NCI-H446 treated with DMSO at 0.1 percent for 48 hours (cell line): ENCODE measurements around the gene ZNF362.

Source experiments
- DNase-seq: peaks from one replicate; lab custom pipeline; 2025; lab: John Stamatoyannopoulos, UW

The ZNF362 gene

GRCh38 chr1:33268927-33269610, 12.8 kb downstream of the ZNF362 start:
- no peak for DNase-seq

DNA sequence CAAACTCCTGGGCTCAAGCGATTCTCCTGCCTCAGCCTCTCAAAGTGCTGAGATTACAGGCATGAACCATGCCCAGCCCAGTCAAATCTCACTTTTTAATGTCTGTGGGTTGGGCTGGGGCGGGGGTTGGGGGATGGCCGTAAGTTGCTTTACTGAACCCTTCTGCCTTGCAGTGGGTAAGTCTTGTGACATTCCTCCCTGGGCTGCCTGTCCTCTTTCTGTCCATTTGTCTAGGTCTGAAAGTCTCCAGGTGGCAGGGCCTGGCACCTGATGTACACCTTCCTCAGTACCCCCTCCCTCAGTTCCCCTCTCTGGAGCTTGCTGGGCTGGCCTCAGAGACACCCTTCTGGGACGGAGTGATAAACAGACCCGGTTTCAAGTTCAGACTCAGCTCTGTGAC, 13.3 kb downstream of the ZNF362 start:
- no peak for DNase-seq

DNA sequence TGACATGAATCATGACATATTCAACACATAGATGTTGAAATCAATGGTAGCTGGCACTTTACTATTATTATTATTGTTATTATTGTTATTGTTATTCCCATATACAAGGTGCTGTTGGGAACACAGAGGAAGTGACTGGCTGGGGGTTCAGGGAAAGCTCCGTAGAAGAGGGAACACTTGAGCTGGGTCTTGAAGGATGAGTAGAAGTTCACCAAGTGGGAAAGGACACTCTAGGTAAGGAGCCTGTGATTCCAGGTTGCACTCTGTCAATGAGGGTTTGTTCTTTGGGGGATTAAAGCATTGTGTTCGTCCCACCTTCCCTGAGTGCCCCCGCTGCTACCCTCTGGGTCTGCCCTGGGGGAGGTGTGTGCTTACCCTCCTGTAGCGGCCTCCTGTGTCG, 14.1 kb downstream of the ZNF362 start:
- DNase-seq, result no peak

- DNase-seq, result no peak
Observed at GRCh38 chr1:33270808-33271465, 14.6 kb downstream of the ZNF362 start.

DNA sequence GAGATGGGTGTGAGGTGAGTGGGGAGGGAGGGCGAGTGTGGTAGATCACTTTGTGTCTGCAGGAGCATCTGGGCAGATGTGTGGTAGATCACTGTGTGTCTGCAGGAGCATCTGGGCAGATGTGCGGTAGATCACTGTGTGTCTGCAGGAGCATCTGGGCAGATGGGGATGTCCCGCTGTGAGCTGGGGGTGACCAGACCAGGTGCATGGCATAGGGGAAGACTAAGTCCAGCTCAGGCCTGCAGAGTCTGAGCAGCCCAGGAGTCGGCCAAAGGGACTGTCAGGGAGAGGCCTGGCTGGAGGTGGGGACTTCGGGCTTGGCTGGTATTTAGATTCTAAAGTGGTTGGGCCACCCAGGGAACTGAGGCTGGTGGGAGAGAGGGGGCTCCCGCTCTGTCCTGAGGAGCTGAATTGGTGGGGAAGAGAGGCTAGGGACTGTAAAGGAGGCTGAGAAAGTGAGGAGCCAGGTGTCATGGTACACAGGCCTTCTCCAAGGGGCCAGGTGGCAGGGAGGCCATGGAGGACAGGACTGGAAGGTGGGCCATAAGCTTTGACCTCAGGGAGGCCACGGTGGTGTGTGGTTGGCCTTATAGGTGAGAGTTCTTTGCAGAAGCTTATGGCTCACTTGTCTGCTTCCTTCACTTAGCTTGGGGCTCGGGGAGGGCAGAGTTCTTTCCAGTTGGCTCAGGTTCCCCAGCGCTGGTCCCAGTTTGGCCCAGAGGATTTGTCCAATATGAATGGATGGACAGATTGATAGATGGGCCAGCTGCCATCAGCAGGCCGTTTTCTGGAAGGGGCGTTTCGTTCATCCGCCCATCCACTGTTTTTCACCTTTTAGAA, 15.6 kb downstream of the ZNF362 start:
- no peak for DNase-seq

GRCh38 chr1:33272509-33272908, 16.2 kb downstream of the ZNF362 start:
- DNase-seq, result no peak

DNA sequence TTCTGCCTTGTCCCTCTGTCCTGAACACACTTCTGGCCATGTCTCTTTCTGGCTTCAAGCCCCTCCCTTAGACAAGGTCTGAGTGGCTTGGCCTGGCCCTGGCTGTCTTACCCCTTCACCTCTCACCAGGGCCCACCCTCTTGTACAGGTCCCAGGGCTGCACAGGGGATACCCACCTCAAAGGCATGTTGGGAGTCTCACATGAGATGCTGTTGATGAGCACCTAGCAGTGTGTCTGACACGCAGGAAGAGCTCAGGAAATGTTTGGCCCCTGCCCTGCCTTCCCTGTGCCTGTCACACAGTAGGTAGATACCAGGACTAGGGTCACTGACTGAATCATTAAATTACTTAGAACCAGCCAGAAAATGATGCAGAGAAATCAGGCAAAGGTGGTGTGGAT, 16.6 kb downstream of the ZNF362 start:
- DNase-seq, result no peak

DNA sequence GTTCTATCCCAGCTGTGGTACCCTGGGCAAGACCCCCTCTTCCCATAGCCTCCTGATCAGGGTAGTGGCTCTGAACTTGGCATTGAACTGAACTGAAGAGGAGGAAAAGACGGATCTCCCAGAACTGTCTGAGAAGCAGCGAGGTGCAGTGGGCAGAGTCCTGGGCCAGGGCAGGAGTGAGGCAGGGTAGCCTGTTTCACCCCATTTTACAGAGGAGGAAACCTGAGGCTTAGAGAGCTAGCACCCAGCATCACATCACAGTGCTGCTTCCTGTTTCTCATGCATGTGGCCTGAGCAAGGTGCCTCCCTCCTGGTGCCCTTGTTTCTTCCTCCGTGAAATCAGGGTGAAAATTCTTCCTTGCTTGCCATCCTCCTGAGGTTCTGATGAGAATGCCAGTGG, 17.1 kb downstream of the ZNF362 start:
- no peak for DNase-seq

GRCh38 chr1:33273961-33274371, 17.7 kb downstream of the ZNF362 start:
- no peak for DNase-seq

GRCh38 chr1:33274446-33274845, 18.2 kb downstream of the ZNF362 start:
- DNase-seq, result no peak

DNA sequence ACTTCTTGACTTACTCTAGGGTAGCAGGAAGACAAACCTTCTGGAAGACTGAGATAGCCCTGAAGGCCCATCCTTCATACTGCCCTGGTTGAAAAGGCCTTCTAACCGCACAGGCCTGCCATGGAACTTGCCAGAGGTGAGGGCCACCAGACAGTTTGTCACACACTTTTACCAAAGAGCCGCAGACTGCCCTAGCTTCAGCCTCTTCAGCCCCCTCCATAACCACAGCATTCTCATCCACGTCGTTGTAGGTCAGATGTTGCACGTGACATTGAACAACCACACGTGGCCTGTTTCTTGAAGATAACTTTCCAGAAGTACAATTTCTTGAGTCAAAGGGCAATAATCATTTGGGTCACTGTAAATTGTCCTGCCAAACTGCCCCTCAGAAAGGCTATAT, 18.9 kb downstream of the ZNF362 start:
- no peak for DNase-seq

DNA sequence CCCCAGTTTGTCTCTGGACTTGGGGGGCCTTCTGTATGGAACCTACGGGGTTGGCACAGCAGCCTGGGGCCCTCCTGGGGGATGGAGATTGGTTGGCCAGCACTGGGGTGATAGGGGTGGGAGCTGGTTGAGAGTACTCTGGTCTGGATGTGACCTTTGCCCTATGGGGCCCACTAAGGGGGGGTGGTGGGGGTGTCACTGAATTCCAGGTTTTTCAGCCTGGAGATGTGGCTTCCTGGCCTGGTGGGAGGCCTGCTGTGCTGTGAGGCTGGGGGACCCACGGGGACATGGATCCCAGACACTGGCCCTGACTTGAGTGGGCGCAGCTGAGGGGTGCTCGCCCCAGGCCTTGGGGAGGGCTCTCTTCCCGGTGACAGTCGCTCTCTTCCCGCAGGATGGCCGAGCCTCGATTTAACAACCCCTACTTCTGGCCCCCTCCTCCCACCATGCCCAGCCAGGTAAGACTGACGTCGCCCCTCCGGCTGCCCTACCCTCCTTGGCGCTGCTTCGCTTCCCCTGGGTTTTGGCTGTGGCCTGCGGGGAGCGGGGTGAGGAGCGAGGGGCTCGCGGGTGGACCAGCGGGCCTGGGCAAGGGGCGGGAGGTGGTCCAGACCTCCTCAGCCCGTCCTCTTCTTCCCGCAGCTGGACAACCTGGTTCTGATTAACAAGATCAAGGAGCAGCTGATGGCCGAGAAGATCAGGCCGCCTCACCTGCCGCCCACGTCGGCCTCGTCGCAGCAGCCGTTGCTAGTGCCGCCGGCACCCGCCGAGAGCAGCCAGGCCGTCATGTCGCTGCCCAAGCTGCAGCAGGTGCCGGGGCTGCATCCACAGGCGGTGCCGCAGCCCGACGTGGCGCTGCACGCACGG, 19.6 kb downstream of the ZNF362 start:
- DNase-seq, result no peak

DNA sequence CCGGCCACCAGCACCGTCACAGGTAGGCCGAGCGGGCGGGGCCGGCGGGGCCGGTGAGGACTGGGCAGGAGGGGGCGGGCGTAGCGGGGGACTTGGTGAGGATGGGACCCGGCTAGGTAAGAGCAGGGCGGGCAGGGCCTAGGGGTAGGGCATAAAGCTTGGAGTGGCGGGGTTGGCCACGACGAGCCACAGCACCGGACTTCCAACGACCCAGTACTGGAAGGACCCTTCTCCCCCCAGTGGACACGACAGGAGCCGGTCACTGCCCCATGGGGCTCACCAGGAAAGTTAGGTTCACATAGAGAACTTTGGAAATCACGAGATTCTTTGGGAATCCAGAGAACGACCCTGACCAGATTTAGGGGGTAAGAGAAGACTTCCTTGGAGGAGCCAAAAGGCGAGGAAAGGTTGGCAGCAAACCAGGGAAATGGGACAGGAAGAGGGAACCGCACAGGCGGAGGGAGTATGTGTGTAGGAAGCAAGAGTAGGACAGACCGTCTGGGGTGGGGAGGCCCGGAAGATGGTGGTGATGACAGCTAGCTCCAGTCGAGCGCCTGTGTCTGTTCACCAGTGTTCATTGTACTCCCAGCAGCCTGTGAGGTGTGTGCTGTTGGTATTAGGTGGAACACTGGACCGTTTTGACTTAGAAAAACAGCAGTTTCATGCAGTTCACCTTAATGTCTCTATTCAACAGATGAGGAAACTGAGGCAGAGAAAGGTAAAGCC, 20.4 kb downstream of the ZNF362 start:
- DNase-seq, result no peak

- DNase-seq, result no peak
Observed at GRCh38 chr1:33277488-33278084, 21.3 kb downstream of the ZNF362 start.

DNA sequence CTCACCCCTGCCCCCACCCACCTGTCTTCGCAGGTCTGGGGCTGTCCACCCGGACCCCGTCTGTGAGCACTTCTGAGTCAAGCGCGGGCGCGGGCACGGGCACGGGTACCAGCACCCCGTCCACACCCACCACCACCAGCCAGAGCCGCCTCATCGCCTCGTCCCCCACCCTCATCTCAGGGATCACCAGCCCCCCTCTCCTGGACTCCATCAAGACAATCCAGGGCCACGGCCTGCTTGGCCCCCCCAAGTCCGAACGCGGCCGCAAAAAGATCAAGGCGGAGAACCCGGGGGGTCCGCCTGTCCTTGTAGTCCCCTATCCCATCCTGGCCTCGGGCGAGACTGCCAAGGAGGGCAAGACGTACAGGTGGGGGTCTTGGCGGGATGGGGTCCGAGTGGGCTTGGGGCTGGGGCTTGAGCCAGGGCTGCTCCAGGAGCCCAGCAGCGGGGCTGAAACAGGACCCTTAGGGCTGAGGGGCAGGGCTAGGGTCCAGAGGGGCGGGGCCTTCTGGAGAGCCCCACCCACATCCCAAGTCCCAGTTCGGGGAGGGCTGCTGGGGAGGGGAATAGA, 23.9 kb downstream of the ZNF362 start:
- no peak for DNase-seq

- DNase-seq, result no peak
Observed at GRCh38 chr1:33281554-33282303, 25.4 kb downstream of the ZNF362 start.

GRCh38 chr1:33282791-33283190, 26.5 kb downstream of the ZNF362 start:
- no peak for DNase-seq

GRCh38 chr1:33284049-33284448, 27.8 kb downstream of the ZNF362 start:
- DNase-seq, result no peak

DNA sequence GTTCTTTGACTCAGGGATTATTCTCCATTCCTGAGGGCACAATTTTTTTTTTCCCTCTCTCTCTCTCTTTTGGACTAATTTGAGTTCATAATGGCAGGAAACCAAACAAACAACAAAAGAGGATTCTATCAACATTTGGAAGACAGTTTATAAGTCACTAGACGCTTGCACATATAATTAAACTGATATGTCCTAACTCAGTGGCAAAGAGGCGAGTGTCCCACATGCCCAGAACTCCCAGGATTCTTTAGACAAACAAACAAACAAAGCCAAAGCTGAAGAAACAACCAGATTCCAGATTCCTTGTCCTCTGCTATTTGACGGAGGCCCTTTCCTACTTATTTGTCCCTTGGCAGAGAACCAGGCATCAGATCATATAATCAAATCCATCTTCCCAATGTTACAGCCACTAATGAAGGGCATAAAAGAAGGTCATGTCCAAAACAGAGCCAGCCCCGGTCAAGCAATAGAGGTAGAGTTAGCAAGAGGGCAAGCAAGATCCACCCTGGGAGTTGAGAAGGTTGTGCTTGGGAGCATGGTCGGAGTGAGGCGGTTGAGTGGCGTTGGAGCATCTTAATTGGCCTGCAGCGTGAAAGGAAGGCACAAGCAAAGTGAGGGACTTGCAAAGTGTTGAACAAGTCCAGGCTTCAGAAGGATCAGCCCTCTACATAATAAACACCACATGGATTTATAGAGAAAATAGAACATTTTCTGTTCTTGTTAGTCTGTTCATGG, 30.3 kb downstream of the ZNF362 start:
- no peak for DNase-seq
